B cell (primary cell): ENCODE measurements around the gene TBX15. TPM values are rescaled to one million over a fixed set of nuclear protein-coding genes. Genes with fewer than 3 reads are reported as not detected.

Source experiments
- ATAC-seq: fragments of 200-7000 bp; cut with Tn5 transposase; one replicate; pipeline ENCODE4 v1.10.0; 2021; ENCODE audit warnings: low read depth, mild to moderate bottlenecking, moderate number of reproducible peaks, moderate library complexity
- CTCF ChIA-PET: fragments of 350-600 bp; sonication (Branson Sonifier 250); formaldehyde crosslinking; loops from one replicate; lab custom pipeline; 2021; ENCODE audit warnings: antibody characterized with exemption, inconsistent platforms; lab: Charles Lee
- POLR2A ChIA-PET: fragments of 350-600 bp; sonication (Branson Sonifier 250); formaldehyde crosslinking; loops from one replicate; lab custom pipeline; 2021; ENCODE audit warnings: antibody characterized with exemption; lab: Charles Lee
- DNase-seq: peaks from one replicate; pipeline ENCODE4 v3.0.0; 2013
- H2AFZ ChIP-seq: 2 replicates; pipeline ENCODE4 v1.6.1; 2012; ENCODE audit warnings: mild to moderate bottlenecking, low read depth, low read length; ENCODE audit not compliant: insufficient read depth, poor library complexity, severe bottlenecking
- H3K27ac ChIP-seq, 2 donors: 1 replicate in 1 of 2; 2 replicates in 1 of 2; pipeline ENCODE4 v1.5.1; 2012 to 2013; ENCODE audit warnings: low read length in 2 of 2, mild to moderate bottlenecking in 2 of 2, moderate library complexity in 1 of 2
- H3K27me3 ChIP-seq, 4 experiments: fragments of 200-600 bp in 1 of 4; sonication (generic) in 1 of 4; replicated peaks in 1 of 4; 1 replicate in 2 of 4; 2 replicates in 2 of 4; pipeline versions ENCODE4 v1.6.1 to v1.7.0; 2013 to 2016; ENCODE audit warnings: low read length in 3 of 4, mild to moderate bottlenecking in 2 of 4, mixed read lengths in 1 of 4, moderate library complexity in 1 of 4; ENCODE audit not compliant: insufficient read depth in 4 of 4, control insufficient read depth in 3 of 4; ENCODE audit errors: control extremely low read depth in 1 of 4
- H3K36me3 ChIP-seq, 2 experiments: replicated peaks in 1 of 2; 1 replicate in 1 of 2; 2 replicates in 1 of 2; pipeline versions ENCODE4 v1.6.1 to v1.7.1; 2013; ENCODE audit warnings: low read length in 1 of 2; ENCODE audit not compliant: insufficient read depth in 2 of 2, control insufficient read depth in 1 of 2; ENCODE audit errors: control extremely low read depth in 1 of 2, extremely low read depth in 1 of 2
- H3K4me1 ChIP-seq, 2 donors: fragments of 200-600 bp in 1 of 2; sonication (generic) in 1 of 2; 1 replicate in 1 of 2; 2 replicates in 1 of 2; pipeline versions ENCODE4 v1.5.1 to v1.6.1; 2013 to 2017; ENCODE audit warnings: low read length in 2 of 2; ENCODE audit not compliant: control insufficient read depth in 2 of 2, insufficient read depth in 2 of 2
- H3K4me2 ChIP-seq: replicated peaks from 2 replicates; pipeline ENCODE3; 2012; ENCODE audit warnings: mild to moderate bottlenecking, low read depth, low read length; ENCODE audit not compliant: poor library complexity, severe bottlenecking
- H3K4me3 ChIP-seq, 5 experiments: fragments of 200-600 bp in 1 of 5; sonication (generic) in 1 of 5; 1 replicate in 3 of 5; 2 replicates in 2 of 5; pipeline versions ENCODE4 v1.5.1 to v1.7.0; 2011 to 2016; ENCODE audit warnings: low read length in 4 of 5, mild to moderate bottlenecking in 4 of 5, low read depth in 2 of 5, control low read depth in 1 of 5, moderate library complexity in 1 of 5; ENCODE audit not compliant: insufficient read depth in 1 of 5; ENCODE audit errors: control extremely low read depth in 1 of 5, extremely low read depth in 1 of 5
- H3K79me2 ChIP-seq: fragments of 200-600 bp; sonication (generic); one replicate; pipeline ENCODE4 v1.6.0; 2016; ENCODE audit warnings: low read length; ENCODE audit not compliant: control insufficient read depth, insufficient read depth
- H3K9ac ChIP-seq: fragments of 200-600 bp; sonication (generic); 2 replicates; pipeline ENCODE4 v1.6.1; 2017; ENCODE audit warnings: mild to moderate bottlenecking, low read length, moderate library complexity
- H3K9me3 ChIP-seq, 3 donors: one replicate each; pipeline versions ENCODE4 v1.6.1 to v1.7.1; 2013; ENCODE audit warnings: low read length in 2 of 3; ENCODE audit not compliant: control insufficient read depth in 2 of 3, insufficient read depth in 1 of 3; ENCODE audit errors: control extremely low read depth in 1 of 3
- H4K20me1 ChIP-seq: 2 replicates; pipeline ENCODE4 v1.6.0; 2012; ENCODE audit warnings: mild to moderate bottlenecking, low read length; ENCODE audit not compliant: insufficient read depth, control insufficient read depth, poor library complexity, severe bottlenecking
- H3K27ac Mint-ChIP-seq: one replicate; pipeline ENCODE4 v1.8.0; 2021; ENCODE audit warnings: mixed read lengths
- H3K27me3 Mint-ChIP-seq: one replicate; pipeline ENCODE4 v1.8.0; 2021; ENCODE audit warnings: mixed read lengths
- H3K4me1 Mint-ChIP-seq: one replicate; pipeline ENCODE4 v1.8.0; 2021; ENCODE audit warnings: mixed read lengths
- H3K4me3 Mint-ChIP-seq: one replicate; pipeline ENCODE4 v1.8.0; 2021; ENCODE audit warnings: mixed read lengths
- H3K9me3 Mint-ChIP-seq: one replicate; pipeline ENCODE4 v1.8.0; 2022; ENCODE audit warnings: mixed read lengths; ENCODE audit not compliant: insufficient read depth
- EZH2 ChIP-seq: IDR thresholded peaks from 2 replicates; pipeline ENCODE4 v1.6.1; 2012; ENCODE audit warnings: borderline replicate concordance, low read depth, mild to moderate bottlenecking, moderate library complexity, low read length; ENCODE audit not compliant: insufficient read depth, poor library complexity, severe bottlenecking
- WGBS: methylation state at CpG from one replicate; pipeline ENCODE4 v1.1.5; 2013; ENCODE audit warnings: missing lambda C conversion rate; ENCODE audit not compliant: insufficient coverage; 5-methylcytosine and 5-hydroxymethylcytosine counted together
- intact Hi-C: fragments of 100-400 bp; cut with micrococcal nuclease; formaldehyde crosslinking; loops from one replicate; pipeline ENCODE4 v1.10.0; 2022
- polyA plus RNA-seq: library from polyadenylated mRNA; depleted of rRNA; stranded (reverse); fragments of >200 nt; gene quantifications from 2 replicates; pipeline ENCODE4 v1.2.3, GENCODE V29; 2012
- total RNA-seq, 2 donors: library from RNA; stranded (reverse); fragments of 120-200 nt in 1 of 2; gene quantifications; 1 replicate in 1 of 2; 2 replicates in 1 of 2; pipeline versions ENCODE4 v1.2.3 to v1.2.4, GENCODE V29; 2013 to 2022
- TF ChIP-seq, protein P1 (sequence below): fragments of 200-600 bp; IDR thresholded peaks from one replicate; pipeline ENCODE4 v1.8.0; 2022; ENCODE audit warnings: antibody characterized with exemption, mild to moderate bottlenecking

The TBX15 gene
- total and polyA plus RNA-seq, 2 donors (not counting 1 experiment from before 2014, with no cell fraction given): 0.03 to 0.15 TPM

DNA sequence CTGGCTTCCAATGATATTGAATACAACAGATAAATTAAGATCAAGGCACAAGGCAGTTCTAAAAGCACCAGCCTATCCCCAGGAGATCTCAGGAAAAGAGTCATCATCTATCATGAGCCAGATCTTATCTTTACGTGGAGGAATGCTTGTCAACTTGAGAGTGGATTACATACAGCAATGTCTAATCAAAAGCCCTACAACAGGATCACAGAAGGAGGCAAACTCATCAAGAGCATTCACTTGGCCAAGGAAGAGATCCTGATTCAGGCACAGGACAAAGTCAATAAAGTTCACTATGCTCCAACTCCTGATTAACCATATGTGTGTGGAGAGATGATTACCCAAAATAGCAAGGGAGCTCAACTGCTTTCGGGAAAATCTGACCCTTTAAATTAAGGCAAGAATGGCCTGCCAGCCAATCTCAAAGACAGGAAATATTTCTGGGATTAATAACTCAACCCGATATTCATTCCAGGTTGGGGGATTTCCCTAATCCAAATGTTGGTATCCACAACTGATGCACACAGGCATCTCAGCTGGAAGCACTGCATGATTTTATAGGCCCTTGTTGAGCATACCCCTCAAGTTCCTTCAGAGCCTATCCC lies 33.7 kb downstream of the TBX15 start:
- H2AFZ ChIP-seq: no peak overlapping the region
- Mint-ChIP-seq H3K27me3 (no peaks in the 10 kb centered on the region), H3K9me3 (no peaks in the 10 kb centered on the region), H3K4me3 (no peak overlapping the region), H3K4me1 (peaks cover 10% of the 10 kb centered on the region), H3K27ac (no peak overlapping the region)
- no peaks in the 10 kb centered on the region for H4K20me1 ChIP-seq
- no peaks in the 10 kb centered on the region for H3K27me3 ChIP-seq
- ATAC-seq: no peak
- POLR2A ChIA-PET: no interaction called here
- CTCF ChIA-PET: no interaction called here
- H3K4me3 ChIP-seq: no peak overlapping the region
- TF ChIP-seq, protein P1, sequence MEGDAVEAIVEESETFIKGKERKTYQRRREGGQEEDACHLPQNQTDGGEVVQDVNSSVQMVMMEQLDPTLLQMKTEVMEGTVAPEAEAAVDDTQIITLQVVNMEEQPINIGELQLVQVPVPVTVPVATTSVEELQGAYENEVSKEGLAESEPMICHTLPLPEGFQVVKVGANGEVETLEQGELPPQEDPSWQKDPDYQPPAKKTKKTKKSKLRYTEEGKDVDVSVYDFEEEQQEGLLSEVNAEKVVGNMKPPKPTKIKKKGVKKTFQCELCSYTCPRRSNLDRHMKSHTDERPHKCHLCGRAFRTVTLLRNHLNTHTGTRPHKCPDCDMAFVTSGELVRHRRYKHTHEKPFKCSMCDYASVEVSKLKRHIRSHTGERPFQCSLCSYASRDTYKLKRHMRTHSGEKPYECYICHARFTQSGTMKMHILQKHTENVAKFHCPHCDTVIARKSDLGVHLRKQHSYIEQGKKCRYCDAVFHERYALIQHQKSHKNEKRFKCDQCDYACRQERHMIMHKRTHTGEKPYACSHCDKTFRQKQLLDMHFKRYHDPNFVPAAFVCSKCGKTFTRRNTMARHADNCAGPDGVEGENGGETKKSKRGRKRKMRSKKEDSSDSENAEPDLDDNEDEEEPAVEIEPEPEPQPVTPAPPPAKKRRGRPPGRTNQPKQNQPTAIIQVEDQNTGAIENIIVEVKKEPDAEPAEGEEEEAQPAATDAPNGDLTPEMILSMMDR: no peak
- TF ChIP-seq EZH2: no peak
- H3K9me3 ChIP-seq: no peaks in the 10 kb centered on the region
- DNase-seq: no peak
- peaks cover 4 to 5% of the 10 kb centered on the region in 2 donors for H3K4me1 ChIP-seq
- no peaks in the 10 kb centered on the region for H3K36me3 ChIP-seq
- 90% methylated on average over 2 of the region's 3 CpGs for WGBS
- no peak overlapping the region for H3K27ac ChIP-seq
- intact Hi-C loops: no loop called here
- H3K79me2 ChIP-seq: no peaks in the 10 kb centered on the region
- no peak overlapping the region for H3K9ac ChIP-seq
- H3K4me2 ChIP-seq: no peak overlapping the region

DNA sequence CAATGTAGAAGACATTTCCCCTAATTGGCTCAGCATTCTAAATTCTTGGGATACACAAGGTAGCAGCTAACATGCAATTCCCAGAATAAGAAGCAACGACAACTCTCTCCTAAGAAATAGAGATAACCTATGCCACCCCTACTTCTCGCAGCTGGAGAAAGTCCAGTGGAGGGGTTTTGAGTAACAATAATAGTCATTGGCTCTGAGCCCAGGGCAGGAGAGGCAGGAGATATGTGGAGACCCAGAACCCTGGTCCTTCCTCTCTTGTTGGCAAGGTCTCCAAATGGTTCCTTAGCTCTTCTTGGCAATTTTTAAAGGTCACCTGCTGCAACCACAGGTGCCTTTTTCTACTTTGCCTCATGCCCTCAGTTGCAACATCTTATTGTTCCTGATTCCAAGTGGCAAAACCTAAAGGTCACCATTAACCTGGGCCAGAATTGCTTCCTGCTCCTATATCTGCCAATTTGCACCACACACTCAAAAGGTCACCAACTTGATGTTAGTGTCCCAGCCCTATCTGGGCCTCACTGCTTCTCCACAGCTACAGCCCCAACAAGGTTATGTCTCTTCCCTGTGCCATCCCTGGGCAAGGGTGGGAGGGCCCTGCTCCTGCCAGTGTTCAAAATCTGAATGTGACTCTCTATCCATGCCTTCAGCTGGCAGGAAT lies 36.7 kb downstream of the TBX15 start:
- Mint-ChIP-seq H3K27ac (no peak overlapping the region), H3K4me1 (no peaks in the 10 kb centered on the region), H3K9me3 (no peaks in the 10 kb centered on the region), H3K4me3 (no peak overlapping the region), H3K27me3 (peaks cover 7% of the 10 kb centered on the region)
- no peak for ATAC-seq
- ChIA-PET POLR2A (no interaction called here), CTCF (no interaction called here)
- H3K79me2 ChIP-seq: no peaks in the 10 kb centered on the region
- DNase-seq: no peak
- H4K20me1 ChIP-seq: no peaks in the 10 kb centered on the region
- H3K36me3 ChIP-seq: no peaks in the 10 kb centered on the region
- intact Hi-C loops: no loop called here
- H3K4me3 ChIP-seq: no peak overlapping the region
- TF ChIP-seq, protein P1: no peak
- no peak for TF ChIP-seq EZH2
- H3K4me1 ChIP-seq: no peaks in the 10 kb centered on the region
- H3K4me2 ChIP-seq: no peak overlapping the region
- H3K27me3 ChIP-seq: peaks cover 0 to 3% (median 0%) of the 10 kb centered on the region in 4 experiments
- H3K27ac ChIP-seq: no peak overlapping the region
- H3K9ac ChIP-seq: no peak overlapping the region
- peaks cover 0 to 4% (median 0%) of the 10 kb centered on the region in 3 donors for H3K9me3 ChIP-seq
- no CpG with 5 or more reads among the region's 2 CpGs for WGBS
- H2AFZ ChIP-seq: no peak overlapping the region
